ENCODE measurements around the gene TRAM2. TPM values are rescaled to one million over a fixed set of nuclear protein-coding genes. Genes with fewer than 3 reads are reported as not detected.

TRAM2 gene
- total RNA-seq, 2 experiments from 2014 or later: 2.5 to 2.9 TPM

DNA sequence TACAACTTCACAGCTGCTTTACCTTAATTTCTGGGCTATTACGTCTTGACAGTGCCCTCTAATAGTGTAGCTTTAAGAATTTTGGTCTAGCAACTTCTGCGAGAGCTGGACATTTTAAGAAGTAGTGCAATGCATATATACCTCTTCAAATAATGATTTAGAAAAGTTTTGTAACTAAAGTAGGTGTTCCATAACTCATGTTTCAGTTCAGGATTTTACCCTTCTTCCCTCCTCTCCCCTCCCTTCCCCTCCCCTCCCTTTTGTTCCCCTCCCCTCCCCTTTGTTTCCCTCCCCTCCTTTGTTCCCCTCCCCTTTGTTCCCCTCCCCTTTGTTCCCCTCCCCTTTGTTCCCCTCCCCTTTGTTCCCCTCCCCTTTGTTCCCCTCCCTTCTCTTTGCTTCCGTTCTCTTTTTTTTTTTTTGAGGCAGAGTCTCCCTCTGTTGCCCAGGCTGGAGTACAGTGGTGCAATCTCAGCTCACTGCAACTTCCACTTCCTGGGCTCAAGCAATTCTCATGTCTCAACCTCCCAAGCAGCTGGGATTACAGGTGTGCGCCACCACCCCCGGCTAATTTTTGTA, 28.8 kb upstream of the TRAM2 start:
- H3K9me3 Mint-ChIP-seq: peaks cover 2% of the 10 kb centered on the region
- H3K4me3 Mint-ChIP-seq: no peak overlapping the region

DNA sequence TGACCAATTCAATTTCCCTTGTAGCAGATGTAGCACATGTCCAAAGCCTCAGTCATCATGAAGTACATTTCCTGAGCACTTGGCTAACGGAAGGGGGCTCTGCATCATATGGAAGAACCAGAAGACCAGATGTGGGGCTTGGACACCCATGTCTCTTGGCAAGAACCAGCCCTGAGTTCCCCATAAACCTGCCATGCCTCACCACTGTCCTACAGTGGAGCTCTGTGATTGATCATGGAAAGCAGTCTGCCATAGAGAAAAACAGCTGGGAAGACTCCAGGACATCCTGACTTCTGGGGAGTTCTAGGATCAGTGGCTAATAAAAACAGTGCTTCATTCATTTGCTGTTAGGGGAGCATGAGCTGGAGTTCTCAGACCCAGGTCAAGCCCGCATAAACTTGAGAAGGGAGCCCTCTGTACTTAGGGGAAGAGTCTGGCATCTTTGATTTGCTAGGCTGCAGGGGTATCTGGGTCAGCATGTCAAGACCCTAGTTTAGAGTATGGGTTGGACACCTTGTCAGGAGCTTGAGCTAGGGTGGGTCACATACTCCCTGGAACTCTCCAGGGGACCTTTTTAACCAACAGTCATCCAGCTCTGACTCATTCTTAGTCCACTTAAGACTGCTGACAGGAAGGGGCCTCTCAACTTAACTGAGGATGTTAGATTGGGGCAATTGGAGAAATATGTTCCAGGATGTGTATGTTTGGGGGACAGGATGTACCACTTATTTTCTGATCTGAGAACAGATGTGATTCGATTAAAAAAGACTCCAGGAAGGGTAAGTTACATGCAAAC, 26.3 kb upstream of the TRAM2 start:
- DNase-seq: no peak
- no peak overlapping the region for H3K27ac Mint-ChIP-seq
- H3K27me3 Mint-ChIP-seq (ENCODE audit: low read depth): no peaks in the 10 kb centered on the region
- no peaks in the 10 kb centered on the region for H3K9me3 Mint-ChIP-seq
- H3K36me3 Mint-ChIP-seq (ENCODE audit: low read depth): no peaks in the 10 kb centered on the region
- CTCF ChIA-PET: interaction anchor here (0.6 to 1.6 kb wide), 2 partner anchors 27 to 141 kb away, joined by 3 to 5 read pairs; no protein-coding TSS in a partner anchor
- no peak overlapping the region for H3K4me3 Mint-ChIP-seq
- intact Hi-C loops (cut with micrococcal nuclease): no loop called here
- peaks cover 5% of the 10 kb centered on the region for H3K4me1 Mint-ChIP-seq (ENCODE audit: low read depth)

More for the DNA sequence above, 28.8 kb upstream of the TRAM2 start:
- peaks cover 3% of the 10 kb centered on the region for H3K4me1 Mint-ChIP-seq (ENCODE audit: low read depth)
- CTCF ChIA-PET: interaction anchor here (2.4 kb wide), 1 partner anchor 11 kb away, joined by 7 read pairs; no protein-coding TSS in a partner anchor
- intact Hi-C loops (cut with micrococcal nuclease): no loop called here
- no peaks in the 10 kb centered on the region for H3K36me3 Mint-ChIP-seq (ENCODE audit: low read depth)
- no peak for DNase-seq
- no peak overlapping the region for H3K27ac Mint-ChIP-seq
- no peaks in the 10 kb centered on the region for H3K27me3 Mint-ChIP-seq (ENCODE audit: low read depth)

DNA sequence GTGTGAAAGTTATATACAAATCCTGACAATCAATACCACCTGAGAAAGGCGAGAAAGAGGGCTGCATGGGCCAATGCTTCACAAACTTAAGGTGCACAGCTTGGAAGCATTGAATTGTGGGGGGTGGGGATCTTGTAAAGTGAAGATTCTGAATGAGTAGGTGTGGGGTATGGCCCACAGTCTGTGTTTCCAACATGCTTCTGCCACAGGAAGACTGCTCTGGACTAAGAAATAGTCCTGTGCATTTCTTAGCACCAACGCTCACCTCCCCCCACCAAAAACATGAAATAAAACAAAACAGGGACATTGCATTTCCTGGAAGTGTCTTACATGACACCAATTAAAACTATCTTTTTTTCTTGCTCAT, 21.9 kb upstream of the TRAM2 start:
- no peaks in the 10 kb centered on the region for H3K36me3 Mint-ChIP-seq (ENCODE audit: low read depth)
- H3K27me3 Mint-ChIP-seq (ENCODE audit: low read depth): no peaks in the 10 kb centered on the region
- no peak overlapping the region for H3K4me3 Mint-ChIP-seq
- no peaks in the 10 kb centered on the region for H3K9me3 Mint-ChIP-seq
- no peak for DNase-seq
- intact Hi-C loops (cut with micrococcal nuclease): loop anchor here (1.0 kb wide), 1 partner anchor 183 kb away; no protein-coding TSS in a partner anchor
- CTCF ChIA-PET: interaction anchor here (0.9 to 1.9 kb wide), 4 partner anchors 8 to 36 kb away, joined by 3 to 10 read pairs (median 4); no protein-coding TSS in a partner anchor
- peaks cover 17% of the 10 kb centered on the region for H3K4me1 Mint-ChIP-seq (ENCODE audit: low read depth)
- no peak overlapping the region for H3K27ac Mint-ChIP-seq

DNA sequence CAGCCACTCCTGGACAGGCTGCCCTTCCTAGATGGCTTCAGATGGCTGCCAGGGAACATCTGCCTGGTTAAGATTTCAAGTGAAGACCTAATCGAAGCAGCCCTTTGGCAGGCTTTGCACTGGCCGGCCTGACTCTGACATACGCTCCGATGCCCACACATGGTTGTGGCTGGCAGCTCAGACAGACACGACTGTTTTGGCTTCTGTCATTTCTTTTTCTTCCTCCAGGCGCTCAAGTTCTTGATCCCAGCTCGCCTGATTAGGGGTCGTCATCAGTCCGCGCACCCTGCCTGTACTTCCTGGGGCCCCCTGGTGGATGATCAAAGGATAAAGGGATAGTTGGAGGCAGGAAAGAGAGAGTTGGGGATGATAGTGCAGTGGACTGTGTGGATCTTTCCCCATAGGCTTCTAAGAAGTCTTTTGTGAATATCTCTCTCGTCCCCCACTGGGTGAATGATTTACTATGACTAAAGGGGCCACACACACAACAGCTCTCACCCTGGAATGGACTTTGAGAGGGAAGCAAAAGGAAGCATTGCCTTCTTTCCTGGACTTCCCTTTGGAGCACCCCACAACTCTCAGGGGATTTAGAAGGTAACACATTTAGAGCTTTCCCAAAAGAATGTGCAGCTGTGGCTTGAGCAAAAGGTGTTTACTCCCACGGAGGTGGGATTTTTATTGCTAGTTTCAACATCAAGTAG, 21.4 kb upstream of the TRAM2 start:
- H3K4me3 Mint-ChIP-seq: no peak overlapping the region
- H3K27ac Mint-ChIP-seq: no peak overlapping the region
- no peaks in the 10 kb centered on the region for H3K9me3 Mint-ChIP-seq
- CTCF ChIA-PET: interaction anchor here (0.8 to 1.9 kb wide), 7 partner anchors 9 to 183 kb away, joined by 3 to 10 read pairs (median 4); no protein-coding TSS in a partner anchor
- no peaks in the 10 kb centered on the region for H3K36me3 Mint-ChIP-seq (ENCODE audit: low read depth)
- peaks cover 14% of the 10 kb centered on the region for H3K4me1 Mint-ChIP-seq (ENCODE audit: low read depth)
- H3K27me3 Mint-ChIP-seq (ENCODE audit: low read depth): no peaks in the 10 kb centered on the region
- intact Hi-C loops (cut with micrococcal nuclease): loop anchor here (1.0 kb wide), 1 partner anchor 182 kb away; no protein-coding TSS in a partner anchor
- DNase-seq: peak; percentile 35

DNA sequence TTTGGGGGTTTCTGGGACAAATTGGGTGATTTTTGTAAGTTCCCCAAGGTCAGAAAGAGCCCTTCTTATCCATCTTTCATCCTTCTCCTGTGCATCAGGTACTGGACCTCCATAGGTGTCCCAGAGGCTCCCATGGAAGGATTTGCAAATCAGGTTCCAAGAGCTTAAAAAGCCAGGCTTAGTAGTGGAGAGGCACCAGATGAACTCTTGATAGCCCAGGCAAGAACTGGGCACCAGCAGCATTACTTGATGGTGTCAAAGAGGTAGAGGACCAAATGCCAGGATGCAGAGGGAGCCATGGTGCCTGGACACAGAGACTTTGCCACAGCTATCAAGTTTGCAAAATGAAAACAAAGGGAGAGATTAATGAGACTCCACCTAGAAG, 20.9 kb upstream of the TRAM2 start:
- Mint-ChIP-seq H3K27me3 (ENCODE audit: low read depth) (no peaks in the 10 kb centered on the region), H3K4me1 (ENCODE audit: low read depth) (peaks cover 13% of the 10 kb centered on the region), H3K4me3 (no peak overlapping the region), H3K9me3 (no peaks in the 10 kb centered on the region), H3K36me3 (ENCODE audit: low read depth) (no peaks in the 10 kb centered on the region), H3K27ac (no peak overlapping the region)
- no peak for DNase-seq
- intact Hi-C loops (cut with micrococcal nuclease): loop anchor here (1.0 to 2.0 kb wide), 2 partner anchors 21 to 181 kb away; partner anchors contain the start of gene TRAM2
- CTCF ChIA-PET: interaction anchor here (0.6 to 1.9 kb wide), 8 partner anchors 9 to 311 kb away, joined by 3 to 10 read pairs (median 4); no protein-coding TSS in a partner anchor

DNA sequence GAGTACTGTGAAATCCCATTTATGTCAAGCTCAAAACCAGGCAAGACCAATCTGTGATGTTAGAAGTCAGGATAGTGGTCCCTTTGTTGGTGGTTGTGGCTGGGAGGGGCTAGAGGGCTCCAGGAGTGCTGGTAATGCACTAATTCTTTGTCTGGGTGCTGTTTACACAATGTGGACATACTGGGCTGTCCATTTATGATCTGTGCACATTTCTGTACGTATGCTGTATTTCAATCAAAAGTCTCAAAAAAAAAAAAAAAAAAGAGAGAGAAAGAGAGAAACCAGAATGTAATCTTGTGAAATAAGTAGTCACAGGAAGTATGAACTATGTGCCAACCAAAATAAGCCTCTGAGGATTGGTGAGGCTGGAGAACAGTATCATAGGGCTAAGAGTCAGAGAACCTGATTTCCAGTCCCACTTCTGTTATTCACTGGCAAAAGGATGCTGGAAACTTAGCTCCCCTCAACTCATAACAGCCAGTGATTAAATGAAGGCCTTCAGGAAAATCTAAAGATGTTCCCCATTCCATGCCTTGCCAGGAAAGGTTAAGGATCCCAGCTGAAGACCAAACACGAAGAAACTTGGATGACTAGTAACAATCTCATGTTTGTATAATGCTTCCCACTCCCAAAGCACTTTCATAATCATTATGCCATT, 19.6 kb upstream of the TRAM2 start:
- CTCF ChIA-PET: interaction anchor here (0.7 to 1.4 kb wide), 5 partner anchors 9 to 310 kb away, joined by 3 to 4 read pairs (median 3); no protein-coding TSS in a partner anchor
- no peak for DNase-seq
- no peak overlapping the region for H3K27ac Mint-ChIP-seq
- H3K9me3 Mint-ChIP-seq: no peaks in the 10 kb centered on the region
- H3K4me1 Mint-ChIP-seq (ENCODE audit: low read depth): peaks cover 13% of the 10 kb centered on the region
- H3K36me3 Mint-ChIP-seq (ENCODE audit: low read depth): no peaks in the 10 kb centered on the region
- H3K4me3 Mint-ChIP-seq: no peak overlapping the region
- intact Hi-C loops (cut with micrococcal nuclease): loop anchor here (2.0 kb wide), 1 partner anchor 20 kb away; the partner anchor contains the start of gene TRAM2
- H3K27me3 Mint-ChIP-seq (ENCODE audit: low read depth): no peaks in the 10 kb centered on the region

DNA sequence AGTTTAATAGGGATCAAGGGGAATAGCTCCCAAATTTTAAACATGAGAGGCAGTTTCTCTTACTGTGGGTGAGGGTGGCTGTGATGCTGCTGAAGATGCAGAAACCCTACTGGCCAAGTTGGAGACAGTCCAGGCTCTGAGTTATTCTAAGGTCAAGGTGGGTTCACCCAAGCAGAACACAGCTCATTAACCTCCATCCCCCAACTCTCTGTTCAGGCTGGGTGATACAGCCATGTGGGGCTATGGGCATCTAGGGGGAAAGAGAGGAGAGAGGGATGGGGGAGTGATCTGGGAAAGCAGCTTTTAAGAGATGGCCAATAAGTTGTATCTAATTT, 18.9 kb upstream of the TRAM2 start:
- Mint-ChIP-seq H3K27ac (no peak overlapping the region), H3K36me3 (ENCODE audit: low read depth) (no peaks in the 10 kb centered on the region), H3K9me3 (no peaks in the 10 kb centered on the region), H3K27me3 (ENCODE audit: low read depth) (no peaks in the 10 kb centered on the region), H3K4me3 (no peak overlapping the region), H3K4me1 (ENCODE audit: low read depth) (peaks cover 13% of the 10 kb centered on the region)
- CTCF ChIA-PET: interaction anchor here (0.6 to 1.6 kb wide), 8 partner anchors 11 to 311 kb away, joined by 3 to 7 read pairs (median 4); partner anchors contain the start of genes MCM3 and TRAM2
- intact Hi-C loops (cut with micrococcal nuclease): loop anchor here (2.0 kb wide), 1 partner anchor 19 kb away; the partner anchor contains the start of gene TRAM2
- no peak for DNase-seq

DNA sequence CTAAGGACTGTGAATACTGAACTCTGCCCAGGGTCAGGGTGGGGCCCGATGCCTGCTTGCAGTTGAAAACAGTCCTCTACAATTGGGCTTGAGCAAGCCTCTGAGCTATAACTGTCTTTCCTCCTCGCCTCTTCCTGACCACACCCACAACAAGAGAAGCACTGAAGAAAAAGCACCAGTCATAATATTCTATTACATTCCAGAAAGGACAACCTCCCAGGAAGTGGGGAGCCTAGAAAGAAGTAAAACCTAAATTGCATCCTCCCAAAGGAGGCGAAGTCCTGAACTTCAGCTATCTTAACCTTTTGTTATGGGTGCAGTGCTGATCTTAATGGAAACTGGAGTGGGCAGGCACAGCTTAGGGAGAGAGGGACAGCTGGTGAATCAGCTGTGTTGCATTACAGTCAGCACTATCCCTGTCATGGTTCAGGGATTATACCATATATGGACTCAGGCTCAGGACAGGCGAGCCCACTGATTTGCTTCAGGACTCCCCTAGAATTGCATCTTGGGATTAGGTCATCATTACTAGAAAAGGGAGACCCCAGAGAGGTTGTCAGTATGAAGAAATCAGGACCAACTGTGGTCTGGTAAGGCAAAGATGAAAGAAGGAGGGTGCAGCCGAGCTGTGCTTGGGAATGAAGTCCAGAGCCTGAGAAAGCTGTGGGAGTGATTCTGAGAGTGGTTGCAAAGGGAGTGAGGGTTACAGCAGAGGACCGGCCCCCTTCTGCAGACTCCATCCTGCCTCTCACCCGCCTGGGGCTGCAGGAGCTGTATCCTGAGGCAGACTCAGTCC, 18.3 kb upstream of the TRAM2 start:
- CTCF ChIA-PET: interaction anchor here (0.6 to 1.6 kb wide), 7 partner anchors 11 to 310 kb away, joined by 3 to 7 read pairs (median 4); partner anchors contain the start of genes MCM3 and TRAM2
- DNase-seq: no peak
- intact Hi-C loops (cut with micrococcal nuclease): no loop called here
- Mint-ChIP-seq H3K36me3 (ENCODE audit: low read depth) (no peaks in the 10 kb centered on the region), H3K4me3 (no peak overlapping the region), H3K27ac (no peak overlapping the region), H3K4me1 (ENCODE audit: low read depth) (peaks cover 13% of the 10 kb centered on the region), H3K9me3 (no peaks in the 10 kb centered on the region), H3K27me3 (ENCODE audit: low read depth) (no peaks in the 10 kb centered on the region)

DNA sequence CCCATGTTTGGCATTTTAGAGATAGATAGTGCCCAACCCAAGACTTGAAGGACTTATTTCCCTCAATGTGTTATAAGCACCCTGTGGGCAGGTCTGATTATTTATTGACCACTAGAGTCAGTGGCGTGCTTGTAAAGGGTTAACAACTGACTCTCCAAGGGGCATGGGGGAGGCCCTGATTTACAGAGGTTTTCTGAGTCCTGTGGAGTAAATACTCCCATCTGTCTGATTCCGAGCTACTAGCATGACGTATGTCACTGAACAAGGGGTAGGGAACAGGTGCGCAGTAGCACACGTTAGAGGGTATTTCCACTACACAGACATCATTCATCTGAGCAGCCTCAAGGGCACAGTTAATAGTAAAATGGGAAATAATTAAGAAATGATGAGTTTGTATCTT, 17.4 kb upstream of the TRAM2 start:
- Mint-ChIP-seq H3K4me1 (ENCODE audit: low read depth) (peaks cover 13% of the 10 kb centered on the region), H3K27ac (no peak overlapping the region), H3K4me3 (no peak overlapping the region), H3K9me3 (no peaks in the 10 kb centered on the region), H3K36me3 (ENCODE audit: low read depth) (no peaks in the 10 kb centered on the region), H3K27me3 (ENCODE audit: low read depth) (no peaks in the 10 kb centered on the region)
- no peak for DNase-seq
- intact Hi-C loops (cut with micrococcal nuclease): no loop called here
- CTCF ChIA-PET: interaction anchor here (1.6 kb wide), 1 partner anchor 12 kb away, joined by 7 read pairs; no protein-coding TSS in a partner anchor

DNA sequence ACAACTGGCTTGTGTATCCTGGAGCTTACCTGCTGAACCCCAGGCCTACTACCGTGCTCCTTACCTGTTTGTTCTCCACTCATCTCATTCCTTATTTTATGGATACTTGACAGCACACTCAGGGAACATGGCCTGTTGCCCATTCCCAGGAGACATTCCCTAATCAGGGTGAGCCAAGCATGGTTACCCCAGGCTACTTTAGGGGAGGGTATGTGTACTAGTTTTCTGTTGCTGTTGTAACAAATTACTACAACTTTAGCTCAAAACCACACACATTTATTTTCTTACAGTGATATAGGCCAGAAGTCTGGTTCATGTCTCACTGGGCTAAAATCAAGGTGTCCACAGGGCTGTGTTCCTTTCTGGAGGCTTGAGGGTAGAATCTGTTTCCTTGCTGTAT, 15.0 kb upstream of the TRAM2 start:
- no peaks in the 10 kb centered on the region for H3K27me3 Mint-ChIP-seq (ENCODE audit: low read depth)
- DNase-seq: no peak
- no peaks in the 10 kb centered on the region for H3K36me3 Mint-ChIP-seq (ENCODE audit: low read depth)
- H3K27ac Mint-ChIP-seq: no peak overlapping the region
- CTCF ChIA-PET: interaction anchor here (1.1 to 1.2 kb wide), 2 partner anchors 16 to 61 kb away, joined by 3 to 4 read pairs; no protein-coding TSS in a partner anchor
- H3K9me3 Mint-ChIP-seq: no peaks in the 10 kb centered on the region
- peaks cover 10% of the 10 kb centered on the region for H3K4me1 Mint-ChIP-seq (ENCODE audit: low read depth)
- H3K4me3 Mint-ChIP-seq: no peak overlapping the region
- intact Hi-C loops (cut with micrococcal nuclease): no loop called here
